DMS53 treated with DMSO at 0.1 percent for 48 hours (cell line): Measurements from ENCODE around the gene GGA1.

Source experiments
- DNase-seq: peaks from one replicate; lab custom pipeline; 2025; ENCODE audit not compliant: unreplicated experiment; lab: John Stamatoyannopoulos, UW

The GGA1 gene, protein sequence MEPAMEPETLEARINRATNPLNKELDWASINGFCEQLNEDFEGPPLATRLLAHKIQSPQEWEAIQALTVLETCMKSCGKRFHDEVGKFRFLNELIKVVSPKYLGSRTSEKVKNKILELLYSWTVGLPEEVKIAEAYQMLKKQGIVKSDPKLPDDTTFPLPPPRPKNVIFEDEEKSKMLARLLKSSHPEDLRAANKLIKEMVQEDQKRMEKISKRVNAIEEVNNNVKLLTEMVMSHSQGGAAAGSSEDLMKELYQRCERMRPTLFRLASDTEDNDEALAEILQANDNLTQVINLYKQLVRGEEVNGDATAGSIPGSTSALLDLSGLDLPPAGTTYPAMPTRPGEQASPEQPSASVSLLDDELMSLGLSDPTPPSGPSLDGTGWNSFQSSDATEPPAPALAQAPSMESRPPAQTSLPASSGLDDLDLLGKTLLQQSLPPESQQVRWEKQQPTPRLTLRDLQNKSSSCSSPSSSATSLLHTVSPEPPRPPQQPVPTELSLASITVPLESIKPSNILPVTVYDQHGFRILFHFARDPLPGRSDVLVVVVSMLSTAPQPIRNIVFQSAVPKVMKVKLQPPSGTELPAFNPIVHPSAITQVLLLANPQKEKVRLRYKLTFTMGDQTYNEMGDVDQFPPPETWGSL

DNA sequence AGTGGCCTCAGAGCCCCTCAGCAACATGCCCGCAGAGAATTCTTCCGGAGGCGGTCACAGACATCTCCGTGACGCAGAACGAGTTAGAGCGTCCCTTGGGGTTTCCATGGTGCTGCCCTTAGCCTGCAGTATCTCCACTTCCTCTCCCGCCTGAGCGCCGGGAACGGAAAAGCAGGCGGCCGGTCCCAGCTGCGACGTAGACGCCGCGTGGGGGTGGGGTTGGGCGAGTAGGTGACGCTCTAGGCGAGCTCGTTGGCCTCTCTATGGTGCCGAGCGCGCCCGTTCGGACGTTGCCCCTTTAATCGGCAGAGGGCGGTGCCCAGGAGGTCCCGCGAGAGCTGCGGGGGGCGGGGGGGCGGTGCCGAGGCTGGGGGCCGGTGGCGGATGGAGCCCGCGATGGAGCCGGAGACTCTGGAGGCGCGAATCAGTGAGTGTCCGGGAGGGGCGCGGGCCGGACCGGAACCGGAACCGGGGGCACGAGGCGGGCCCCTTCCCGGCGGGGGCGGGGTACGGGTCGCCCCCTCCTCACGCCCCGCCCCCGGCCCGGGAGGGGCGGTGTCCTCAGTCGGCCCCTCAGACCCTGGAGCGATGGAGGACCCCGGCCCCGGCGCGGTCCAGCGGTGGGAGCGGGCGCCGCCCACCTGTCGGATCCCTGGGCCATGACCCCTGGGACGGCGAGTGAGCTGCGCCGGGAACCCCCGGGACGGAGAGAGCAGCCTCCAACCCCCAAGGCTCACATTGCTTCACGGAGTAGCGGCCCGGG lies at the start of gene GGA1:
GGA1 (plus strand) TSS at position 358 of the 763 bp plus-strand sequence; CDS start at position 385, 27 bp downstream.
- DNase-seq: peak; percentile 54

DNA sequence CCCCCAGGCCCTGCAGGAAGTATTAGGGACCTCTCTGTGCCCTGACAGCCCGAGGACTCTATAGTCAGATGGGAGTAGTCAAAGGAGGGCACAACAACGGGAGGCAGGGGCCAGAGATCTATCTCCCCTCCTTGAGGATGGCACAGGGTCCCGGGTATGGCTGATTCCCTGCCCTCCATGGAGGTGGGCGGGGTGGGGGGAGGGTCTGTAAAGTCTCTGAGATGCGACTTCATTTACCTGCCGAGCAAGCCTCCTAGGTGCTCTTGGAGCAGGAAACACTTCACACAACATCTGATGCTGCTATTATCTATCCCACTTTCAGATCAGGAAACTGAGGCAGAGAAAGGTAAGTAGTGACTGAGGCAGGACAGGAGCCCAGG lies 49.1 kb upstream of the GGA1 start:
- no peak for DNase-seq

DNA sequence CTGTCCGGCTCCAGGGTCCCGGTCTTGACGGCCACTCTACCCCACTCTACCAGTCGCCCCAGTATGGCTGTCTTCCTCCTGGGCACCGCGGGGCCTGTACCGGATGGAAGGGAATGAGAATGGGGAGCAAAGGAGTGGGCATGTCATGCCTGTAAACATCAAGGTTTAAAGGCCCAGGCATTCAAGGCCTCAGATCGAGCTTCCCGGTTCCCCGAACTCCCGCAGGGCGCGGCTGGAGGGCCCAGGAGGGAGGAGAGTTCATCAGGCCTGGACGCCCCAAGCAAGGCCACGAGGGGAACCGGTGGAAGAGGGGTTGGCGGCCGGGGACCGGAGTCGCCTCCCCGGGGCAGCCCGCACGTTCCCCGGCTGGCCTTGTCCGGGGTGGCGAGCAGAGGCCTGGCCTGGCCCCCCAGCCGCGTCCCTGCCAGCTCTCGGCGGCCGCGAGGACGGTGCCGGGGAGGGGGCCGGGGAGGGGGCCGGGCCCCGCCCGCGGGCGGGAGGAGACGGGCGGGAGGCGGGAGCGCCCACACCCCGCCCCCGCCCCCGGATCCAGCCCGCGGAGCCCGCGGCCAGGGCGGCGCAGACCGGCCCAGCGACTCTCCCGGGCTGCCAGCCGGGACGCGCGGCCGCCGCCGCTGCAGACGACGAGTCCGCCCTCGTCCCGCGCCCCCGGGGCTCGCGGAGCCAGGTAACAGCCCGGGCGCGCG lies 48.6 kb upstream of the GGA1 start, which contains the start of gene CDC42EP1:
CDC42EP1 (plus strand) TSS at position 580 of the 707 bp plus-strand sequence. CDS start 5,870 bp downstream, outside the sequence.
- no peak for DNase-seq

- DNase-seq: no peak
Measured at GRCh38 chr22:37560608-37561211, 47.9 kb upstream of the GGA1 start.

DNA sequence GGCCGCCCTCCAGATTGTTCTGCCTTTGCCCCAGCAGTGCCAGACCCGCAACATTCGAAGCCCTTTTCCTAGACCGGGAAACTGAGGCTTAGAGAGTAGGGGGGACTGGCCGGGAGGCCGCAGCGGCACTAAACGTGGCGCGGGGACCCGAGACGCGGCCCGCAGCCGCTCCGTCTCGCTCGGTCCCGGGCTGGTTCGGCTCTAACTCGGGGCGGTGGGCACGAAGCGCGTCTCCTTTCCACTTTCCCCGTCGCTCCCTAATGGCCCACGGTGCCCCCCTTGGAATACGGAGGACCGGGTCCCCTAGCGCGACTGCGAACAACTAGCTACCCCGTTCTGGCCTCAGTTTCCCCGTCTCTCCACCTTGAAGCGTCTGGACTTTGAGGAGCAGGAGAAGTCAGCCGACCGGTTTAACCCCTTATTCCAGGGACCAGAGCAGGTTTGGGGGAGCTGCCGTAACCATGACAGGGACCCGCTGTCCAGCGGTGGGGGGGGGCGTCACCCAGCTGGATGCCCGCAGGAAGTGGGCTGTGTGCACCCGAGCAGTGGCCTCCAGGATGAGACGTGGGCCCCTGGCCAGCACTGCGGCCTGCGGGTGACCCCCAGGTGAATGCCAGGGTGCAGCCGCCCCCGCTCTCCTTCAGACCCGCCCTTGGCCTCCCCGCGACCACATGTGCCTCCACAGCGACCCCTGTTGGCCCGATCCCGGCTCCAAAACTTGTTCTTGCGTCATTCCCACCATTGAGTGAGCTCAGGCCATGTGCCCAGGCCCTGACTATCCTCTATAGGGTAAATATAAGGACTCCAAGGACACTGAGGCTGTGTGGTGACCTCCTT lies 47.2 kb upstream of the GGA1 start:
- no peak for DNase-seq

DNA sequence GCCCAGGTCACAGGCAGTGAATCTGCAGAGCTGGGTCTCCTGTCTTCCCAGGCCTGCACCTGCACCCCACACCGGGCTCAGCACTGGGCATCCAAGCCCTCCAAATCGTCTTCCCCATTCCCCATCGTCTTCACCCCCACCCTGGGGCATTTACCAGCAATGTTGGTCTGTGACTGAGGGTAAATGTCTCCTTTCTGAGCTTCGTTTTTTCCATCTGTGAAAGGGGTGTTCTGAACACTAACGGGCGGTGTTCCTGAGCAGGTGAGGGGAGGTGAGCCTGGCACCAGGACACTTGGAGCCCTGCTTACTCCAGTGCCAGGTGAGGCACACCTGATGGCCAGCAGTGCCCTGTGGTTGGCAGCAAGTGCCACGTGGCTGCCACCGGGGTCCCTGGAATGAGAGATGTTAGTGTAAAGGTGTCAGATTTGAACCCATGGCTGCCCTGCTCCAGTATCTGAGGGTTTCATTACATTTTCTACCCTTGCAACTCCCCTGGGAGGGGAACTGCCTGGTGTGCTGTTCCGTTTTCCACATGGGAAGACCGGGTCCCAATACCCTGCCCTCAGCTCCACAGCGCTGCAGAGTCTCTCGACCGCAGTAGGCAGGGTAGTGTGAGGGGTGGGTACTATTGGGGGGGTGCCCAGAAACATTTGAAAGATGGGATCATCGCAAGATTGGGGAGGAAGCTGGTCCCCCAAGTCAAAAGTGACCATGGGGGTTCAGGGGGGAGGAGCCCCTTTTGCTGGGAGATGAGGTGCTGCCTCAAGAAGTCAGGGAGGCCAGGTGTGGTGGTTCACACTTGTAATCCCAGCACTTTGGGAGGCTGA lies 46.4 kb upstream of the GGA1 start:
- DNase-seq: no peak

- no peak for DNase-seq
Measured at GRCh38 chr22:37563153-37564081, 45.2 kb upstream of the GGA1 start.

DNA sequence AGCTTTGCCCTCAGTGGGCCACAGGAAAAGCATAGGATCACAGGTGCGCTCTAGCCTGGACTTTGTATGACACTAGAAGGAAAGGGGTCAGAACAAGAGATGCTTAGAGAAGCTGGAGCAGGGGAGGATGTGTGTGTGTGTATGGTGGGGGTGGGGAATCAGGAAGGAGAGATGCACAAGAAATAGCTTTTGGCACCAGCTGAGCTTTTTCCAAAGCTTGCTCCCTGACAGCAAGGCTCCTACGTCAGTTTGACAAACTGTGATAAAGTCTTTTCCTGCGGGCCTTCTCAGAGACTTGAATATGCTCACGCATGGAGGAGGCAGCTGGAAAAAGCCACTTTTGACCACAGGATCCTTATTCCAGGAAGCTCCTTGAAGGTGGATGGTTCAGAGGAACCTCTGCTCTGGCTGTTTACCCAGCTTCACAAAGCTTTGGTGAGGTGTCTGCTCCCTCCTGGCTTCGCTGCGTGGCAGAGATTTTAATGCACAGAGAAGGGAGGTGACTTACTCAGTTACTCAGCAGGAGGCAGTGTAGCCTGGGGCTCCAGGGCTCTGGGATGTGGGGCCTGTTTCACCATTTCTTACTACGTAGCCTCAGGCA lies 44.4 kb upstream of the GGA1 start:
- DNase-seq: no peak

DNA sequence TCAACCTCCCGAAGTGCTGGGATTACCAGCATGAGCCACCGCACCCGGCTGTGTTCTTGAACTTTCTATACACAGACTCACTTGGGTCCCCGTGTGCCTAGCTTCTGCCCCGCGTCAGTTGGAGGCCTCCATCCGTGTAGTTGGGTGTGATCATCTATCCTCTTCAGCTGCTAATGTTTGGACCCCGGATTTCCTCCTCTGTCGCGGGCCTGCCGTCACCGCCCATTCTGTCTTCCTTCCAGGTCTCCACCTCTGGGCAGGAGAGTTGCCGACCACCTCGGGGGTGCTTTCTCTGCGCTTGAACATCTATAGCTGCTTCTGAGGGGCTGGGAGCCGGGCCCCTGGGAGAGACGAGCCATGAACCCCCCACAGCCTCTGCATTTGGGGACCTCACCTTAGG lies 42.8 kb upstream of the GGA1 start:
- DNase-seq: no peak

DNA sequence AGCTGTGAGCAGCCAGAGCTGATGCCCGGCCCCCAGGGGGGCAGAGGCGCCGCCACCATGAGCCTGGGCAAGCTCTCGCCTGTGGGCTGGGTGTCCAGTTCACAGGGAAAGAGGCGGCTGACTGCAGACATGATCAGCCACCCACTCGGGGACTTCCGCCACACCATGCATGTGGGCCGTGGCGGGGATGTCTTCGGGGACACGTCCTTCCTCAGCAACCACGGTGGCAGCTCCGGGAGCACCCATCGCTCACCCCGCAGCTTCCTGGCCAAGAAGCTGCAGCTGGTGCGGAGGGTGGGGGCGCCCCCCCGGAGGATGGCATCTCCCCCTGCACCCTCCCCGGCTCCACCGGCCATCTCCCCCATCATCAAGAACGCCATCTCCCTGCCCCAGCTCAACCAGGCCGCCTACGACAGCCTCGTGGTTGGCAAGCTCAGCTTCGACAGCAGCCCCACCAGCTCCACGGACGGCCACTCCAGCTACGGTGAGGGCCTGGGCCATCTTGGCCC lies 42.3 kb upstream of the GGA1 start:
- DNase-seq: no peak

DNA sequence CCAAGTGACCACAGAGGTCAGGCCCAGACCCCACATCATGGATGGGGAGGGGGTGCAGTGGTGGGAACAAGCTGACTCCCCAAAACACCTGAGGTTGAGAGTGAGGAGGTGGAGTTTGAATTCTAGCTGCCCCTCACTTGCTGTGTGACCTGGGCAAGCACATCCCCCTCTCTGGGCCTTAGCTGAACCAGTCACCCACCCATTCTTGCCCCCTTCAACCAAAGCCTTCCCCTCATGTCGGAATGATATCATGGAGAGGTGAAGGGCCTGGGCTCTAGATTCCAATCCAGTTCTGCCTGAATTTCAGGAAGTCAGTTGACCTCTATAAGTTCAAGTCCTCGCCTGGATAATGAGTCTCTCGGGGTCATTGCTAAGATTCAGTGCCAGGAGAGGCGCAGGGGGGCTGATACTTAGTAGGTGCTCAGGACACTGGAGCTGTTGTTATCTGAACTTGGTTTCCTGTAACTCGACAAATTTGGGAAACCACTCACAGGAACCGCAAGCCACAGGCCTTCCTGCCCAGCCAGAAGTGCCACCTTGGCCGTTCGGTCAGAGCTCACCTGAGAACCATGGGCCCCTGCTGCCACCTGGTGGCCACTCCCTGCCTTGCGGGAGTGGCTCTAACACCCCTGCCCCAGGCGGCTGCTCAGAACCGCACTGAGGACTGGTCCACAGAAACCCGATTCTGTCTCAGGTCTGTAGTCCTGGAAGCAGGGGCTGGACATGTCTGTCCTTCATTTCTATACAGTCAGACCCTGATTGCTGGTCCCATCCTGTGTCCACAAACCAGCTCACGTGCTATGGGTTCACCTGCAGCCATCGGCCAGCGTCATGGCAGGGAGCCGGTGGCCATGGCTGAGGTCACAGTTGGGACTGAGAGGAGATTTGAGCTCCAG lies 41.5 kb upstream of the GGA1 start:
- DNase-seq: no peak

DNA sequence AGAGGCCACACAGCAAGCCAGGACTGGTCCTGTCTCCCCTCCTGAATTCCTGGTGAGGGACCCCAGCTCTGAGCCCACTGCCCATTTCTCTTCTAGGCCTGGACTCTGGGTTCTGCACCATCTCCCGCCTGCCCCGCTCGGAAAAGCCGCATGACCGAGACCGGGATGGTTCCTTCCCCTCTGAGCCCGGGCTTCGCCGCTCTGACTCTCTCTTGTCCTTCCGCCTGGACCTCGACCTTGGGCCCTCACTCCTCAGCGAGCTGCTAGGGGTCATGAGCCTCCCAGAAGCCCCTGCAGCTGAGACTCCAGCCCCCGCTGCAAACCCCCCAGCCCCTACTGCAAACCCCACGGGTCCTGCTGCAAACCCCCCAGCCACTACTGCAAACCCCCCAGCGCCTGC lies 40.6 kb upstream of the GGA1 start:
- no peak for DNase-seq

DNA sequence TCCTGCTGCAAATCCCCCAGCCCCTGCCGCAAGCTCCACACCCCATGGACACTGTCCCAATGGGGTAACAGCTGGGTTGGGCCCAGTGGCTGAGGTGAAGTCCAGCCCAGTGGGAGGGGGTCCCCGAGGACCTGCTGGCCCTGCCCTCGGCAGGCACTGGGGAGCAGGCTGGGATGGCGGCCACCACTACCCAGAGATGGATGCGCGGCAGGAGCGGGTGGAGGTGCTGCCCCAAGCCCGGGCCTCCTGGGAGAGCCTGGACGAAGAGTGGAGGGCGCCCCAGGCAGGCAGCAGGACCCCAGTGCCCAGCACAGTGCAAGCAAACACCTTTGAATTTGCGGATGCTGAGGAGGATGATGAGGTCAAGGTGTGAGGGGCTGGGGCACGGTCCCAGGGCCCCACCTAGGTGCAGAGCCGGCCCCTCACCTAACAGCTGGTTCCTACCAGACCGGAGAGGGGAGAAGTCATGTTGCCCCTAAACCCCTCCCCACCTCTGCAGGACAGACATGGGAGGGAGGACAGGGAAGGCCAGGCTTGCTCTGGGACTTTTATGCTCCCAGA lies 40.1 kb upstream of the GGA1 start:
- no peak for DNase-seq

GRCh38 chr22:37569009-37569920 lies 39.4 kb upstream of the GGA1 start:
- no peak for DNase-seq
